ENCODE results near the gene RPS2. TPM values are rescaled to one million over a fixed set of nuclear protein-coding genes. Genes with fewer than 3 reads are reported as not detected.

RPS2 gene
- total and polyA plus RNA-seq, 2 of the 8 experiments (the other 6 are each of a cell fraction or from before 2014, with no cell fraction given), result 4,042 to 16,783 TPM

GRCh38 chr16:1960665-1961630 is 3.7 kb downstream of the RPS2 start (continued):
- TF ChIP-seq CEBPB (IDR thresholded peaks at IDR 0.05; ENCODE audit: low read depth, low read length) (no peak), CHD2 (IDR thresholded peaks at IDR 0.05; ENCODE audit: low read length) (no peak; the same call in none of the 2 replicates), POU5F1 (IDR thresholded peaks at IDR 0.05; ENCODE audit: low read depth, low read length) (no peak), SAP30 (IDR thresholded peaks at IDR 0.05; ENCODE audit: insufficient read depth, insufficient replicate concordance, low read length) (no peak), TAF1 (IDR thresholded peaks at IDR 0.05; ENCODE audit: low read depth, low read length) (no peak), BRCA1 (IDR thresholded peaks at IDR 0.05; ENCODE audit: low read depth, low read length) (no peak), CHD1 (IDR thresholded peaks at IDR 0.05; ENCODE audit: low read depth, low read length) (no peak), HDAC6 (IDR thresholded peaks at IDR 0.05; ENCODE audit: low read depth, low read length) (no peak), SP1 (IDR thresholded peaks at IDR 0.05; ENCODE audit: low read depth, low read length) (peak; percentile 24; the same call in 1 of the 2 replicates), RBBP5 (IDR thresholded peaks at IDR 0.05; ENCODE audit: borderline replicate concordance, low read depth, low read length) (no peak), ASH2L (IDR thresholded peaks at IDR 0.05; ENCODE audit: low read length) (no peak), TEAD4 (IDR thresholded peaks at IDR 0.05; ENCODE audit: low read depth, low read length) (no peak), BCL11A (IDR thresholded peaks at IDR 0.05; ENCODE audit: low read depth in 2 of 2, low read length in 2 of 2) (no peak), SP4 (IDR thresholded peaks at IDR 0.05; ENCODE audit: low read length) (peak; percentile 71; the same call in 1 of the 2 replicates), BACH1 (IDR thresholded peaks at IDR 0.05; ENCODE audit: low read length) (no peak), SRF (IDR thresholded peaks at IDR 0.05; ENCODE audit: low read depth, low read length) (no peak), CREB1 (IDR thresholded peaks at IDR 0.05) (no peak), JUN (IDR thresholded peaks at IDR 0.05; ENCODE audit: low read depth, low read length) (no peak), SP2 (IDR thresholded peaks at IDR 0.05; ENCODE audit: low read length) (no peak), GTF2F1 (IDR thresholded peaks at IDR 0.05; ENCODE audit: borderline replicate concordance, low read depth, low read length) (no peak; the same call in 1 of the 2 replicates), GABPA (IDR thresholded peaks at IDR 0.05; ENCODE audit: borderline replicate concordance, insufficient read depth, low read length) (no peak)
- TF ChIP-seq, protein P1, sequence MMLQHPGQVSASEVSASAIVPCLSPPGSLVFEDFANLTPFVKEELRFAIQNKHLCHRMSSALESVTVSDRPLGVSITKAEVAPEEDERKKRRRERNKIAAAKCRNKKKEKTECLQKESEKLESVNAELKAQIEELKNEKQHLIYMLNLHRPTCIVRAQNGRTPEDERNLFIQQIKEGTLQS (IDR thresholded peaks at IDR 0.05; ENCODE audit: insufficient read depth, low read depth, low read length), result no peak
- TF ChIP-seq, protein P2, sequence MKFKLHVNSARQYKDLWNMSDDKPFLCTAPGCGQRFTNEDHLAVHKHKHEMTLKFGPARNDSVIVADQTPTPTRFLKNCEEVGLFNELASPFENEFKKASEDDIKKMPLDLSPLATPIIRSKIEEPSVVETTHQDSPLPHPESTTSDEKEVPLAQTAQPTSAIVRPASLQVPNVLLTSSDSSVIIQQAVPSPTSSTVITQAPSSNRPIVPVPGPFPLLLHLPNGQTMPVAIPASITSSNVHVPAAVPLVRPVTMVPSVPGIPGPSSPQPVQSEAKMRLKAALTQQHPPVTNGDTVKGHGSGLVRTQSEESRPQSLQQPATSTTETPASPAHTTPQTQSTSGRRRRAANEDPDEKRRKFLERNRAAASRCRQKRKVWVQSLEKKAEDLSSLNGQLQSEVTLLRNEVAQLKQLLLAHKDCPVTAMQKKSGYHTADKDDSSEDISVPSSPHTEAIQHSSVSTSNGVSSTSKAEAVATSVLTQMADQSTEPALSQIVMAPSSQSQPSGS (IDR thresholded peaks at IDR 0.05; ENCODE audit: low read length), result peak; percentile 85; the same call in 1 of the 2 replicates

Measured in H1 (cell line).